ENCODE measurements around the gene IL25. TPM values are rescaled to one million over a fixed set of nuclear protein-coding genes. Genes with fewer than 3 reads are reported as not detected.
A peak's percentile ranks its signal among the peaks of the same experiment; 100 is the strongest.

IL25 gene
- total and polyA plus RNA-seq, 2 of the 4 experiments (the other 2 are of a cell fraction), result not detected

DNA sequence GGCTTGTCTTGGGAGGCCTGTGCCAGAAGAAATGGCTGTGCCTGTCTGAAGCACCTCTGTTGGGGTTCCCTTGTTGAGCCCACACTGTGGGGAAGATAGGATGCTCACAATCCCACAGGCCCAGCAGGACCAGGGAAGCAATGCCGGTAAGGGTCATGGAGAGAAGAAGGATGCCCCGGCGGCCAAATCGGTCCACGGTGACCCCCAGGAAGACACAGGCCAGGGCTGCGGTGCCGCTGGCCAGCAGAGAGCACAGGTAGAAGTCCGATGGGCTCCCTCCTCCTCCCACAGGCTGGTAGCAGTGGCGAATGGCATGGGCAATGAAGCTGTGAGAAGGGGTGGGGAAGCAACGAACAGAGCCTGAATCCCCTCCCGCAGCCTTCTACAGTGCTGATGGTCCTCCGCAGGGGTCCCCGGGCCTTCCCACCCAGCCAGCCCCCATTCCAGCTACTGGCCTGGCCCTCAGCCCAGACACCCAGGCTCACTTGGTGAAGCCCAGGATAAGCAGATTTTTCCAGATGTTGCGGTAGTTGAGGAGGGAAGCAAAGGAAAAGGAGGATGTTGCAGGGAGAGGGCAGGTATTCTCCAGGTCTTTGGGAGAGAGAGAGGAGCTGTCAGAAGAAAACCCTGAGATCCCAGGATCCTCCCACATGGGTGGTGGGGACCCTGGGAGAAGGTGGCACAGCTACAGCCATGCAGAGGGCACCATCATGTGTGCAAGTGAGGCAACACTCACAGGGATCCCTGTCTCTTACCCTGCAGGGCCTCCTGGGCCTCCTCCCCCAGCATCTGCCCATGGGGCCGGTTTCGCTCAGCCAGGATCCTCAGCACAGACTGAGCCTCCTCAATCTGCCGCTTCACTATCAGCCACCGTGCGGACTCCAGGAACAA is 25.0 kb upstream of the IL25 start:
- no peak overlapping the region for H2AK5ac ChIP-seq (ENCODE audit: low read depth, low read length)
- H3K27ac ChIP-seq (ENCODE audit: insufficient read depth, low read length), result no peak overlapping the region
- TF ChIP-seq POLR2A (IDR thresholded peaks at IDR 0.05; ENCODE audit: low read depth, low read length) (no peak), MXI1 (IDR thresholded peaks at IDR 0.05; ENCODE audit: borderline replicate concordance, low read depth, low read length) (no peak), CHD1 (IDR thresholded peaks at IDR 0.05; ENCODE audit: low read depth, low read length) (no peak), RAD21 (IDR thresholded peaks at IDR 0.05; ENCODE audit: low read length) (no peak), MAZ (IDR thresholded peaks at IDR 0.05; ENCODE audit: borderline replicate concordance, low read depth, low read length) (no peak), MAFK (IDR thresholded peaks at IDR 0.05; ENCODE audit: low read depth, low read length) (no peak), NFE2L2 (IDR thresholded peaks at IDR 0.05; ENCODE audit: low read depth, low read length) (no peak), RFX5 (IDR thresholded peaks at IDR 0.05; ENCODE audit: low read depth, low read length) (no peak), BHLHE40 (IDR thresholded peaks at IDR 0.05; ENCODE audit: low read depth, low read length) (no peak), CEBPB (IDR thresholded peaks at IDR 0.05; ENCODE audit: low read depth, low read length) (no peak)
- TF ChIP-seq, protein P1, sequence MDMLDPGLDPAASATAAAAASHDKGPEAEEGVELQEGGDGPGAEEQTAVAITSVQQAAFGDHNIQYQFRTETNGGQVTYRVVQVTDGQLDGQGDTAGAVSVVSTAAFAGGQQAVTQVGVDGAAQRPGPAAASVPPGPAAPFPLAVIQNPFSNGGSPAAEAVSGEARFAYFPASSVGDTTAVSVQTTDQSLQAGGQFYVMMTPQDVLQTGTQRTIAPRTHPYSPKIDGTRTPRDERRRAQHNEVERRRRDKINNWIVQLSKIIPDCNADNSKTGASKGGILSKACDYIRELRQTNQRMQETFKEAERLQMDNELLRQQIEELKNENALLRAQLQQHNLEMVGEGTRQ (IDR thresholded peaks at IDR 0.05; ENCODE audit: low read depth, low read length), result no peak
- TF ChIP-seq, protein P2, sequence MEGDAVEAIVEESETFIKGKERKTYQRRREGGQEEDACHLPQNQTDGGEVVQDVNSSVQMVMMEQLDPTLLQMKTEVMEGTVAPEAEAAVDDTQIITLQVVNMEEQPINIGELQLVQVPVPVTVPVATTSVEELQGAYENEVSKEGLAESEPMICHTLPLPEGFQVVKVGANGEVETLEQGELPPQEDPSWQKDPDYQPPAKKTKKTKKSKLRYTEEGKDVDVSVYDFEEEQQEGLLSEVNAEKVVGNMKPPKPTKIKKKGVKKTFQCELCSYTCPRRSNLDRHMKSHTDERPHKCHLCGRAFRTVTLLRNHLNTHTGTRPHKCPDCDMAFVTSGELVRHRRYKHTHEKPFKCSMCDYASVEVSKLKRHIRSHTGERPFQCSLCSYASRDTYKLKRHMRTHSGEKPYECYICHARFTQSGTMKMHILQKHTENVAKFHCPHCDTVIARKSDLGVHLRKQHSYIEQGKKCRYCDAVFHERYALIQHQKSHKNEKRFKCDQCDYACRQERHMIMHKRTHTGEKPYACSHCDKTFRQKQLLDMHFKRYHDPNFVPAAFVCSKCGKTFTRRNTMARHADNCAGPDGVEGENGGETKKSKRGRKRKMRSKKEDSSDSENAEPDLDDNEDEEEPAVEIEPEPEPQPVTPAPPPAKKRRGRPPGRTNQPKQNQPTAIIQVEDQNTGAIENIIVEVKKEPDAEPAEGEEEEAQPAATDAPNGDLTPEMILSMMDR (conservative IDR thresholded peaks at IDR 0.05; ENCODE audit: low read depth, low read length), result no peak
- TF ChIP-seq, protein P3, sequence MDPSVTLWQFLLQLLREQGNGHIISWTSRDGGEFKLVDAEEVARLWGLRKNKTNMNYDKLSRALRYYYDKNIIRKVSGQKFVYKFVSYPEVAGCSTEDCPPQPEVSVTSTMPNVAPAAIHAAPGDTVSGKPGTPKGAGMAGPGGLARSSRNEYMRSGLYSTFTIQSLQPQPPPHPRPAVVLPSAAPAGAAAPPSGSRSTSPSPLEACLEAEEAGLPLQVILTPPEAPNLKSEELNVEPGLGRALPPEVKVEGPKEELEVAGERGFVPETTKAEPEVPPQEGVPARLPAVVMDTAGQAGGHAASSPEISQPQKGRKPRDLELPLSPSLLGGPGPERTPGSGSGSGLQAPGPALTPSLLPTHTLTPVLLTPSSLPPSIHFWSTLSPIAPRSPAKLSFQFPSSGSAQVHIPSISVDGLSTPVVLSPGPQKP (IDR thresholded peaks at IDR 0.05; ENCODE audit: borderline replicate concordance, low read depth, low read length), result no peak
- H2AK9ac ChIP-seq (replicated peaks; ENCODE audit: low read depth, low read length, poor library complexity), result no peak overlapping the region
- ATAC-seq (ENCODE audit: low read depth) (no peak), DNase-seq (no peak)
- CTCF ChIA-PET, result interaction anchor here (0.5 kb wide), 1 partner anchor 10 kb away, joined by 3 read pairs; no protein-coding TSS in a partner anchor
- peaks cover 0 to 7% of the 10 kb centered on the region in 2 experiments; a peak in 3 of 4 replicates for H3K79me1 ChIP-seq (ENCODE audit: low read depth in 1 of 2, low read length in 2 of 2)
- H3K9me1 ChIP-seq (ENCODE audit: insufficient read depth, low read length), result no peaks in the 10 kb centered on the region
- peaks cover 2% of the 10 kb centered on the region; the same call in 1 of the 2 replicates for H3K27me3 ChIP-seq (ENCODE audit: control insufficient read depth, insufficient read depth, low read length)
- H2BK5ac ChIP-seq (ENCODE audit: low read depth, low read length, poor library complexity, severe bottlenecking), result no peak overlapping the region
- H2BK15ac ChIP-seq (ENCODE audit: low read depth, low read length), result no peak overlapping the region
- H4K20me1 ChIP-seq (ENCODE audit: insufficient read depth, low read length), result no peaks in the 10 kb centered on the region; the same call in 1 of the 2 replicates
- H3K23ac ChIP-seq (ENCODE audit: low read depth, low read length), result no peak overlapping the region
- H3K9me3 ChIP-seq (ENCODE audit: control insufficient read depth, insufficient read depth, low read length), result no peaks in the 10 kb centered on the region
- H3K9ac ChIP-seq (ENCODE audit: low read depth, low read length), result no peak overlapping the region
- no peak overlapping the region for H2BK20ac ChIP-seq (ENCODE audit: low read depth, low read length)
- TSS peak; percentile 26 for BruUV-seq (replicated peaks)
- H3K56ac ChIP-seq (ENCODE audit: extremely low read depth, insufficient read depth, low read length), result no peak overlapping the region
- no peak overlapping the region for H3K14ac ChIP-seq (replicated peaks; ENCODE audit: low read depth, low read length)
- no peak overlapping the region for H4K8ac ChIP-seq (ENCODE audit: low read depth in 2 of 2, low read length in 2 of 2)
- H4K91ac ChIP-seq (ENCODE audit: insufficient read depth, low read depth, low read length), result no peak overlapping the region
- no peak overlapping the region for H3K4ac ChIP-seq (ENCODE audit: low read depth, low read length)
- intact Hi-C loops (cut with micrococcal nuclease) (no loop called here), in situ Hi-C loops (cut with MboI; ENCODE audit: low sequenced_read_pairs) (no loop called here), dilution Hi-C loops (cut with HindIII; ENCODE audit: low sequenced_read_pairs, unreplicated experiment) (no loop called here)
- POLR2A ChIA-PET (ENCODE audit: unreplicated experiment), result no interaction called here
- H3K36me3 ChIP-seq (ENCODE audit: control insufficient read depth, insufficient read depth, low read length), result peaks cover 10% of the 10 kb centered on the region
- no peak overlapping the region for H3K4me2 ChIP-seq (ENCODE audit: low read depth, low read length)
- H2BK120ac ChIP-seq (ENCODE audit: low read depth, low read length), result no peak overlapping the region
- no peak overlapping the region for H2AFZ ChIP-seq (replicated peaks; ENCODE audit: low read length, poor library complexity)
- no peak overlapping the region for H3K4me3 ChIP-seq (ENCODE audit: insufficient read depth, low read depth, low read length)
- H3K18ac ChIP-seq (ENCODE audit: low read depth, low read length), result no peak overlapping the region
- 100% methylated on average over 5 of the region's 19 CpGs; no CpG with 5 or more reads in 1 of the 2 experiments for WGBS, 2 experiments (ENCODE audit: extremely low coverage in 2 of 2, insufficient read length in 1 of 2)
- no peak overlapping the region for H4K5ac ChIP-seq (ENCODE audit: low read depth, low read length)
- H3K4me1 ChIP-seq (ENCODE audit: control insufficient read depth, insufficient read depth, low read length), result peaks cover 3% of the 10 kb centered on the region; the same call in 1 of the 2 replicates
